ENCODE data around the gene INTU.

INTU gene

DNA sequence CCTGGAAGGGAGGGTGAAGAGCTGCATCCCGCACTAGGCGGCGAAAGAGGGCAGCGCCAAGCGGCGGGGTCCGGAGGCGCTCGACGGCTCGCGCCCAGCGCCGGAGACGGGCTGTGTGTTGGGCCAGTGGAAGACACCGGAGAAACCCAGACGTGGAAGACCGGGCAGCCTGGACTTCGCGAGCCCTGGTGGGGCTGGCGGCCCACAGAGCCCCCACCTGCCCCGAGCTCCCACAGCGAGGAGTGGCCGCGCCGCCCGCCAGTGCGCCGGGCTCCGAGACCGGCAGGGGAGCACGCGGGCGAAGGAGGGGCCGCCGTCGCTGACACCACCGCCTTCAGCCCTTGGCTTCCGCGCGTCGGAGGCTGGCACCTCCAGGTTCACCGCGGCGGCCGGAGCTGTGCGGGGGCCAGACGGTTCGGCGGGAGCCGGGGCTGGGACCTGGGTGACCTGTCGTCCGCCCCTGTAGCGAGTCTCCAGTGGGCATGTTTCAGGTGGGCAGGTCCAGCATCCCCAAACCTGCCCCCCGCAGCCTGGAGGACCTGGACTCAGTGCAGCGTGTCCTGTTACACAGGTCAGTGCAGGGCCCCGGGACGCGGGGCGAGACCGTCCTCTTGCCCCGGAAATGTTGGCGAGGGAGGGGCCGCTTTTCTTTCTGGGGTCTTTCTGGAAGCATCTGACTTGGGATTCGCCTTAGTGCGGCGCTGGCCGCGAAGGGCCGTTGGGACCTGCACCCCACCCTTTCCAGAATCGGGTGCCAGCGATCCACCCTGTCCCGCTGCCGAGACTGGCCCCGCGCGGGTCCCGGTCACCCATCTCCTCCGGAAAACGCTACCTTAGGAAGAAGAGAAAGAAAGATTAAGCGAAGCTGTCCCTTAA is 9.6 kb upstream of the INTU start:
- POLR2A ChIA-PET, result interaction anchor here (0.6 to 3.3 kb wide), 10 partner anchors 8 to 485 kb away, joined by 3 to 20 read pairs (median 4); partner anchors contain the start of gene INTU
- DNase-seq (ENCODE audit: extremely low spot score), result peak; percentile 74
- TF ChIP-seq HDGF (IDR thresholded peaks at IDR 0.05; ENCODE audit: borderline replicate concordance) (no peak), CTBP1 (IDR thresholded peaks at IDR 0.05; ENCODE audit: borderline replicate concordance) (peak; percentile 13; the same call in 1 of the 2 replicates), TARDBP (IDR thresholded peaks at IDR 0.05) (0 out of 2 replicates have a peak, but pooled peaks have one; percentile 48), FOXM1 (IDR thresholded peaks at IDR 0.05; ENCODE audit: borderline replicate concordance) (peak; percentile 47; the same call in 1 of the 2 replicates), L3MBTL2 (conservative IDR thresholded peaks at IDR 0.05) (peak; percentile 71)
- CTCF ChIA-PET, result interaction anchor here (0.6 to 1.5 kb wide), 5 partner anchors 9 to 114 kb away, joined by 3 to 5 read pairs (median 3); partner anchors contain the start of gene INTU

DNA sequence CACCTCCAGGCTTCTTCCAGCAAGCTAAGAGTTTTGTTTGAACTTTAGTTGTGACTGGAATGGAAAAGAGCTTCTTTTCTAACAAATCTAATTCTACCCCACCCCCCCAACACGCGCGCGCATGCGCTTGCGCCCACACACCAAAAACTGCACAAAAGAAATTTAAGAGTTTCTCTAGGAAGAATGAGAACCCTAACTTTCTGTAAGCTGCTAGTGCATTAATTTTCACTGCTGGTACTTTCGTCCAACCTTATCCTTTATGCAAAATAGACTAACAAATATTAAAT is 9.0 kb upstream of the INTU start:
- TF ChIP-seq FOXK2 (IDR thresholded peaks at IDR 0.05) (no peak), FOXA1 (IDR thresholded peaks at IDR 0.05) (no peak)
- CTCF ChIA-PET, result interaction anchor here (0.9 to 1.5 kb wide), 3 partner anchors 9 to 114 kb away, joined by 3 to 5 read pairs (median 3); partner anchors contain the start of gene INTU
- POLR2A ChIA-PET, result interaction anchor here (1.1 to 3.3 kb wide), 5 partner anchors 9 to 485 kb away, joined by 3 to 20 read pairs (median 3); partner anchors contain the start of gene INTU
- DNase-seq (ENCODE audit: extremely low spot score), result no peak

DNA sequence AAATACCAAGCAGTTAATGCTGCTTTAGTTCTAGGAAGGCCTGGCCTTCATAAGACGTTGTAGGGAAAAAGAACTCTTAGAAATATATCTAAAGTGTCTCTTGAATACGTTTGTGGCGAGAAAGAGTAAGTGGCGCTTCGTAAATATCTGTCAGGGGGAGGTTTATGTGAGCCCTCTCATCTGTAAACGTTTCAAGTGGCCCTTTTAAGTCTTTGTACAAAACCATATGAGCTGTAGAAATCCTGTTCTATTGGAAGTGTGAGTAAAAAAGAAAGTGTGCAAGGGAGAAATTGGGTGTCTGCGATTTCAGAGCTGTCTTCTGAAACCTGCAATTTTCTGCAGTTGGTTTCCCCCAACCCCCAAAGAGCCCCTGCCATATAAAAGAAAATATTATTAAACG is 8.6 kb upstream of the INTU start:
- ChIA-PET CTCF (interaction anchor here (0.9 to 1.5 kb wide), 3 partner anchors 9 to 113 kb away, joined by 3 to 5 read pairs (median 3); partner anchors contain the start of gene INTU), POLR2A (interaction anchor here (0.7 to 3.3 kb wide), 4 partner anchors 9 to 1188 kb away, joined by 3 to 20 read pairs (median 3); partner anchors contain the start of gene INTU)
- DNase-seq (ENCODE audit: extremely low spot score), result no peak
- TF ChIP-seq NFRKB (IDR thresholded peaks at IDR 0.05) (no peak), FOXM1 (IDR thresholded peaks at IDR 0.05; ENCODE audit: borderline replicate concordance) (no peak), L3MBTL2 (conservative IDR thresholded peaks at IDR 0.05) (no peak), SUZ12 (IDR thresholded peaks at IDR 0.05) (no peak), CTBP1 (IDR thresholded peaks at IDR 0.05; ENCODE audit: borderline replicate concordance) (no peak), FOXK2 (IDR thresholded peaks at IDR 0.05) (no peak), SP1 (IDR thresholded peaks at IDR 0.05) (no peak), ARNT (IDR thresholded peaks at IDR 0.05) (no peak), LEF1 (IDR thresholded peaks at IDR 0.05; ENCODE audit: borderline replicate concordance) (no peak), ELF4 (IDR thresholded peaks at IDR 0.05) (no peak), FOXA1 (IDR thresholded peaks at IDR 0.05) (no peak), ZNF384 (IDR thresholded peaks at IDR 0.05) (no peak)
- TF ChIP-seq, protein P1, sequence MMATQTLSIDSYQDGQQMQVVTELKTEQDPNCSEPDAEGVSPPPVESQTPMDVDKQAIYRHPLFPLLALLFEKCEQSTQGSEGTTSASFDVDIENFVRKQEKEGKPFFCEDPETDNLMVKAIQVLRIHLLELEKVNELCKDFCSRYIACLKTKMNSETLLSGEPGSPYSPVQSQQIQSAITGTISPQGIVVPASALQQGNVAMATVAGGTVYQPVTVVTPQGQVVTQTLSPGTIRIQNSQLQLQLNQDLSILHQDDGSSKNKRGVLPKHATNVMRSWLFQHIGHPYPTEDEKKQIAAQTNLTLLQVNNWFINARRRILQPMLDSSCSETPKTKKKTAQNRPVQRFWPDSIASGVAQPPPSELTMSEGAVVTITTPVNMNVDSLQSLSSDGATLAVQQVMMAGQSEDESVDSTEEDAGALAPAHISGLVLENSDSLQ (IDR thresholded peaks at IDR 0.05), result no peak

DNA sequence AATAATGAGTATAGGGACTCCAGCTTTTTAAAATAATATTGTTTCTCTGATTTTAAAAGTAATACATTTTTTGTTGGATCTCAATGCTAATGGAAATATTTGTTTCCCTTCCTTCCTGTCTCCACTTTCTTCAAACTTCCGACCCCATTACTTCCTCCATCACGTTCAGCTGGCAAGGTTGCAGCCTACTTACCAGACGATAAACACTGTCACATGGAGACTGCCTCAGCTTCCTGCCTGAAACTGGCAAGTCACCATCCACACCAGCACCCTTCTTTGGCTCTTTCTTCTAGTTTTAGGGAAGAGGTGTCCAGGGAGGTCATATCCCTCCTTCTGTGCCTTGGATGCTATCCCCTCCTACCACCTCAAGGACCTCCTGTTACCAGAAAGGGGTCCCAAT is 3.4 kb upstream of the INTU start:
- no peak for DNase-seq (ENCODE audit: extremely low spot score)
- TF ChIP-seq CTBP1 (IDR thresholded peaks at IDR 0.05; ENCODE audit: borderline replicate concordance) (no peak), FOXA1 (IDR thresholded peaks at IDR 0.05) (no peak), BHLHE40 (IDR thresholded peaks at IDR 0.05; ENCODE audit: borderline replicate concordance) (no peak), SP1 (IDR thresholded peaks at IDR 0.05) (no peak), ELF4 (IDR thresholded peaks at IDR 0.05) (no peak), ARNT (IDR thresholded peaks at IDR 0.05) (no peak), L3MBTL2 (conservative IDR thresholded peaks at IDR 0.05) (no peak), NFRKB (IDR thresholded peaks at IDR 0.05) (no peak), FOXM1 (IDR thresholded peaks at IDR 0.05; ENCODE audit: borderline replicate concordance) (no peak), FOXK2 (IDR thresholded peaks at IDR 0.05) (no peak), LEF1 (IDR thresholded peaks at IDR 0.05; ENCODE audit: borderline replicate concordance) (no peak), HDGF (IDR thresholded peaks at IDR 0.05; ENCODE audit: borderline replicate concordance) (no peak), ZNF384 (IDR thresholded peaks at IDR 0.05) (no peak), SUZ12 (IDR thresholded peaks at IDR 0.05) (no peak), TARDBP (IDR thresholded peaks at IDR 0.05) (no peak)
- TF ChIP-seq, protein P1 (IDR thresholded peaks at IDR 0.05), result no peak
- CTCF ChIA-PET, result interaction anchor here (1.9 kb wide), 1 partner anchor 103 kb away, joined by 5 read pairs; no protein-coding TSS in a partner anchor
- POLR2A ChIA-PET, result no interaction called here

DNA sequence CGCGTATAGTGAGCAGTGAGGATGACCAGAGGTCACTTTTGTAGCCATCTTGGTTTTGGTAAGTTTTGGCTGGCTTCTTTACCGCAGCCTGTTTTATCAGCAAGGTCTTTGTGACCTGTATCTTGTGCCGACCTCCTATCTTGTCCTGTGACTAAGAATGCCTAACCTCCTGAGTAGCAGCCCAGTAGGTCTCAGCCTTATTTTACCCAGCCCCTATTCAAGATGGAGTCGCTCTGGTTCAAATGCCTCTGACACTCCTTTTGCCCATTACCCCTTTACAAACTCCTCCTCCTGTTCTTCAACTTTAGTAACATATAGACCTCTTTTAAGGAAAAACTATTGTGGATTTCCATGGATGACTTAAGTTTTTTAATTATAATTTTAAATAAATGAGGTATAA is 2.6 kb upstream of the INTU start:
- no peak for DNase-seq (ENCODE audit: extremely low spot score)
- ChIA-PET POLR2A (no interaction called here), CTCF (no interaction called here)
- TF ChIP-seq L3MBTL2 (conservative IDR thresholded peaks at IDR 0.05) (no peak), TARDBP (IDR thresholded peaks at IDR 0.05) (no peak), ARNT (IDR thresholded peaks at IDR 0.05) (no peak), FOXA1 (IDR thresholded peaks at IDR 0.05) (no peak), ELF4 (IDR thresholded peaks at IDR 0.05) (no peak)
- TF ChIP-seq, protein P1 (IDR thresholded peaks at IDR 0.05), result no peak

DNA sequence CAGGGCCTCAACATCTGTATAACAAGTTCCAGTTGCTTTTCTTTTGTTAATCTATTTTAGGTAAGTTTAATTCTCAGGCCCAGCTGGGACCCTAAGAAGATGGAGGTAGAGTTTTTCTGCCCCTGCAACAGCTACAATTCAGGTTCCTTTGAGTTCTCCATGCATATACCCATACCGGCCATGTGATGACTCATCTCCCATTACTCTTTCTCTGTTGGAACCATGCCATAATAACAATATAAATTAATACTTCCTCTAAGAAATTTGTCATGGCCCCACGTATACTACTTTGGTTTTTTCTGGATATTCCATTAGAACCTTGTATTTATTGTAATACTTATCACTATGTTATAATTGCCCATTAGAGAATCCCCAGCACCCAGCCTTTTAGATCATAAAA is 1.3 kb upstream of the INTU start:
- CTCF ChIA-PET, result no interaction called here
- DNase-seq (ENCODE audit: extremely low spot score), result no peak
- POLR2A ChIA-PET, result interaction anchor here (1.6 kb wide), 1 partner anchor 9 kb away, joined by 6 read pairs; no protein-coding TSS in a partner anchor
- TF ChIP-seq FOXM1 (IDR thresholded peaks at IDR 0.05; ENCODE audit: borderline replicate concordance), result no peak
- TF ChIP-seq SUZ12 (IDR thresholded peaks at IDR 0.05), result no peak
- TF ChIP-seq, protein P1 (IDR thresholded peaks at IDR 0.05), result no peak
- TF ChIP-seq BHLHE40 (IDR thresholded peaks at IDR 0.05; ENCODE audit: borderline replicate concordance), result no peak
- no peak for TF ChIP-seq TARDBP (IDR thresholded peaks at IDR 0.05)
- no peak for TF ChIP-seq L3MBTL2 (conservative IDR thresholded peaks at IDR 0.05)
- no peak for TF ChIP-seq SP1 (IDR thresholded peaks at IDR 0.05)
- TF ChIP-seq ARNT (IDR thresholded peaks at IDR 0.05), result no peak
- no peak for TF ChIP-seq NFRKB (IDR thresholded peaks at IDR 0.05)
- no peak for TF ChIP-seq LEF1 (IDR thresholded peaks at IDR 0.05; ENCODE audit: borderline replicate concordance)
